Liver (tissue), 9 donors: ENCODE data around the gene TNFRSF6B. TPM values are rescaled to one million over a fixed set of nuclear protein-coding genes. Genes with fewer than 3 reads are reported as not detected.

Source experiments
- DNase-seq: peaks from one replicate; pipeline ENCODE4 v3.0.0-alpha.2; 2017; ENCODE audit warnings: low spot score
- H3K27ac ChIP-seq, 2 donors: one replicate each; pipeline ENCODE4 v1.7.0; 2013; ENCODE audit warnings: inconsistent platforms in 2 of 2, low read length in 2 of 2, control low read depth in 1 of 2, low read depth in 1 of 2, mild to moderate bottlenecking in 1 of 2
- H3K27me3 ChIP-seq, 4 donors: one replicate each; pipeline versions ENCODE4 v1.6.1 to v1.7.0; 2013; ENCODE audit warnings: low read length in 3 of 4, inconsistent platforms in 1 of 4, mild to moderate bottlenecking in 1 of 4, moderate library complexity in 1 of 4; ENCODE audit not compliant: control insufficient read depth in 4 of 4, insufficient read depth in 4 of 4
- H3K36me3 ChIP-seq, 4 donors: one replicate each; pipeline versions ENCODE4 v1.6.1 to v1.7.0; 2013; ENCODE audit warnings: low read length in 3 of 4, mild to moderate bottlenecking in 3 of 4, low read depth in 1 of 4, moderate library complexity in 1 of 4; ENCODE audit not compliant: control insufficient read depth in 4 of 4, insufficient read depth in 3 of 4
- H3K4me1 ChIP-seq, 4 donors: one replicate each; pipeline versions ENCODE4 v1.6.1 to v1.7.0; 2013; ENCODE audit warnings: low read length in 3 of 4, mild to moderate bottlenecking in 3 of 4, moderate library complexity in 1 of 4; ENCODE audit not compliant: control insufficient read depth in 4 of 4, insufficient read depth in 4 of 4
- H3K4me3 ChIP-seq, 3 donors: one replicate each; pipeline versions ENCODE4 v1.6.1 to v1.7.0; 2013; ENCODE audit warnings: low read length in 3 of 3, control low read depth in 1 of 3, low read depth in 1 of 3, mild to moderate bottlenecking in 1 of 3
- H3K9ac ChIP-seq, 2 donors: one replicate each; pipeline ENCODE4 v1.7.0; 2013; ENCODE audit warnings: low read length in 2 of 2, mild to moderate bottlenecking in 2 of 2, moderate library complexity in 2 of 2, control low read depth in 1 of 2, low read depth in 1 of 2
- H3K9me3 ChIP-seq, 4 donors: one replicate each; pipeline versions ENCODE4 v1.6.1 to v1.7.0; 2013; ENCODE audit warnings: low read length in 3 of 4; ENCODE audit not compliant: control insufficient read depth in 4 of 4
- HNF4A ChIP-seq, 2 donors: conservative IDR thresholded peaks; 2 replicates each; pipeline ENCODE4 v1.6.1; 2016; ENCODE audit warnings: antibody characterized with exemption in 2 of 2, mild to moderate bottlenecking in 2 of 2
- HNF4G ChIP-seq: IDR thresholded peaks from 2 replicates; pipeline ENCODE4 v1.6.1; 2016; ENCODE audit warnings: antibody characterized with exemption
- JUND ChIP-seq, 2 donors: IDR thresholded peaks; 2 replicates each; pipeline ENCODE4 v1.6.1; 2016; ENCODE audit warnings: antibody characterized with exemption in 2 of 2
- MAX ChIP-seq: IDR thresholded peaks from 2 replicates; pipeline ENCODE4 v1.6.1; 2016; ENCODE audit warnings: antibody characterized with exemption
- NR2F2 ChIP-seq: IDR thresholded peaks from 2 replicates; pipeline ENCODE4 v1.6.1; 2016; ENCODE audit warnings: antibody characterized with exemption
- REST ChIP-seq: IDR thresholded peaks from 2 replicates; pipeline ENCODE4 v1.6.1; 2016; ENCODE audit warnings: antibody characterized with exemption, mild to moderate bottlenecking
- SP1 ChIP-seq: IDR thresholded peaks from 2 replicates; pipeline ENCODE4 v1.6.1; 2018; ENCODE audit warnings: antibody characterized with exemption, mild to moderate bottlenecking
- TAF1 ChIP-seq: conservative IDR thresholded peaks from 2 replicates; pipeline ENCODE4 v1.6.1; 2016; ENCODE audit warnings: antibody characterized with exemption, mild to moderate bottlenecking
- WGBS: extraction: QIAGEN DNeasy Blood & Tissue Kit; methylation state at CpG from one replicate; pipeline ENCODE4 v1.1.7; 2013; 5-methylcytosine and 5-hydroxymethylcytosine counted together
- polyA plus RNA-seq, 2 donors: library from polyadenylated mRNA; stranded (reverse) in 1 of 2; unstranded in 1 of 2; fragments of 200-250 nt in 1 of 2; fragments of >200 nt in 1 of 2; fragmentation: Nextera tagmentation in 1 of 2; extraction: Ambion mirVana in 1 of 2; gene quantifications; one replicate each; pipeline versions ENCODE4 v1.2.1 to v1.2.3, GENCODE V29; 2013 to 2015
- total RNA-seq, 2 donors: library from RNA; depleted of rRNA; stranded (reverse); fragments of >200 nt; gene quantifications; one replicate each; pipeline ENCODE4 v1.2.3, GENCODE V29; 2014
- TF ChIP-seq, protein P1 (sequence below): fragments of 150-350 bp; IDR thresholded peaks from 2 replicates; pipeline ENCODE4 v1.5.1; 2017; ENCODE audit warnings: improper control_type of control experiment, low read depth, low read length; ENCODE audit not compliant: missing input control
- TF ChIP-seq, protein P2 (sequence below): IDR thresholded peaks from 2 replicates; pipeline ENCODE4 v1.6.1; 2016; ENCODE audit warnings: antibody characterized with exemption
- donor health status: healthy.
- donor health status: healthy.
- donor health status: healthy.
- donor health status: healthy.
- donor health status: healthy.

Gene TNFRSF6B
- total and polyA plus RNA-seq, 4 donors = 0.09 to 0.73 TPM; not detected in 2

GRCh38 chr20:63743210-63743970 is 46.9 kb downstream of the TNFRSF6B start (continued):
- TF ChIP-seq, protein P1, sequence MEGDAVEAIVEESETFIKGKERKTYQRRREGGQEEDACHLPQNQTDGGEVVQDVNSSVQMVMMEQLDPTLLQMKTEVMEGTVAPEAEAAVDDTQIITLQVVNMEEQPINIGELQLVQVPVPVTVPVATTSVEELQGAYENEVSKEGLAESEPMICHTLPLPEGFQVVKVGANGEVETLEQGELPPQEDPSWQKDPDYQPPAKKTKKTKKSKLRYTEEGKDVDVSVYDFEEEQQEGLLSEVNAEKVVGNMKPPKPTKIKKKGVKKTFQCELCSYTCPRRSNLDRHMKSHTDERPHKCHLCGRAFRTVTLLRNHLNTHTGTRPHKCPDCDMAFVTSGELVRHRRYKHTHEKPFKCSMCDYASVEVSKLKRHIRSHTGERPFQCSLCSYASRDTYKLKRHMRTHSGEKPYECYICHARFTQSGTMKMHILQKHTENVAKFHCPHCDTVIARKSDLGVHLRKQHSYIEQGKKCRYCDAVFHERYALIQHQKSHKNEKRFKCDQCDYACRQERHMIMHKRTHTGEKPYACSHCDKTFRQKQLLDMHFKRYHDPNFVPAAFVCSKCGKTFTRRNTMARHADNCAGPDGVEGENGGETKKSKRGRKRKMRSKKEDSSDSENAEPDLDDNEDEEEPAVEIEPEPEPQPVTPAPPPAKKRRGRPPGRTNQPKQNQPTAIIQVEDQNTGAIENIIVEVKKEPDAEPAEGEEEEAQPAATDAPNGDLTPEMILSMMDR = no peak

DNA sequence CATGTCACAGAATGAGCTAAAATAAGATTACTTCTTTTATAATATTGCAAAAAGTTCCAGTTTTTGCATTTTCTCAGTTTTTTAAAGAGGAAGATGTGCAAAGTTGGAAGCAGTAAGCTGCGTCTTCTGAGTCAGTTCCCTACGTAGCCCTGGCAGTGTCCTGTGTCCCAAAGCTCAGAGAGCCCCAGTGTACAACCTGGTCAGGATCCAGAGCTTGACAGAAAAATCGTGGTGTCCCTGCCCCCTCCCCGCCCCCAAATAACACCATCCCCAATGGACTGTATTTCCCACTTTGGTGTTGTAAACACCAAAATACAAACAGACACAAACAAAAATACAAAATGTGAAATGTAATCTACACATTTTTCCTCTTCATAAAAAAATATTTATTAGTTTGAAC is 47.7 kb downstream of the TNFRSF6B start:
- peaks cover 8 to 38% (median 33%) of the 10 kb centered on the region in 4 donors for H3K4me1 ChIP-seq
- no peaks in the 10 kb centered on the region for H3K27me3 ChIP-seq
- no peak overlapping the region for H3K4me3 ChIP-seq
- no peaks in the 10 kb centered on the region for H3K9me3 ChIP-seq
- no peak for TF ChIP-seq SP1
- TF ChIP-seq NR2F2 = no peak
- no peak for TF ChIP-seq REST
- TF ChIP-seq TAF1 = no peak
- TF ChIP-seq, protein P2, sequence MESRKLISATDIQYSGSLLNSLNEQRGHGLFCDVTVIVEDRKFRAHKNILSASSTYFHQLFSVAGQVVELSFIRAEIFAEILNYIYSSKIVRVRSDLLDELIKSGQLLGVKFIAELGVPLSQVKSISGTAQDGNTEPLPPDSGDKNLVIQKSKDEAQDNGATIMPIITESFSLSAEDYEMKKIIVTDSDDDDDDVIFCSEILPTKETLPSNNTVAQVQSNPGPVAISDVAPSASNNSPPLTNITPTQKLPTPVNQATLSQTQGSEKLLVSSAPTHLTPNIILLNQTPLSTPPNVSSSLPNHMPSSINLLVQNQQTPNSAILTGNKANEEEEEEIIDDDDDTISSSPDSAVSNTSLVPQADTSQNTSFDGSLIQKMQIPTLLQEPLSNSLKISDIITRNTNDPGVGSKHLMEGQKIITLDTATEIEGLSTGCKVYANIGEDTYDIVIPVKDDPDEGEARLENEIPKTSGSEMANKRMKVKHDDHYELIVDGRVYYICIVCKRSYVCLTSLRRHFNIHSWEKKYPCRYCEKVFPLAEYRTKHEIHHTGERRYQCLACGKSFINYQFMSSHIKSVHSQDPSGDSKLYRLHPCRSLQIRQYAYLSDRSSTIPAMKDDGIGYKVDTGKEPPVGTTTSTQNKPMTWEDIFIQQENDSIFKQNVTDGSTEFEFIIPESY = no peak
- no peak for TF ChIP-seq HNF4G
- no peak for TF ChIP-seq MAX
- WGBS = 53% methylated on average over 4 of the region's 4 CpGs
- no peak overlapping the region for H3K27ac ChIP-seq
- DNase-seq = no peak
- H3K36me3 ChIP-seq = no peaks in the 10 kb centered on the region
- H3K9ac ChIP-seq = no peak overlapping the region

GRCh38 chr20:63744574-63745423 is 48.3 kb downstream of the TNFRSF6B start:
- Histone ChIP-seq H3K9ac (no peak overlapping the region), H3K27me3 (no peaks in the 10 kb centered on the region), H3K4me3 (no peak overlapping the region), H3K4me1 (peaks cover 8 to 38% (median 32%) of the 10 kb centered on the region in 4 donors), H3K9me3 (no peaks in the 10 kb centered on the region), H3K36me3 (no peaks in the 10 kb centered on the region), H3K27ac (no peak overlapping the region)
- 56% methylated on average over 25 of the region's 25 CpGs for WGBS
- TF ChIP-seq JUND (IDR thresholded peaks at IDR 0.05) (no peak), HNF4A (conservative IDR thresholded peaks at IDR 0.05) (peak in 1 of 2 donors; percentile 6)
- no peak for DNase-seq
